ENCODE results near the gene MAGOH. TPM values are rescaled to one million over a fixed set of nuclear protein-coding genes. Genes with fewer than 3 reads are reported as not detected.

Gene MAGOH
- total RNA-seq (ENCODE audit: low replicate concordance): 45.6 and 46.6 TPM in 2 replicates

DNA sequence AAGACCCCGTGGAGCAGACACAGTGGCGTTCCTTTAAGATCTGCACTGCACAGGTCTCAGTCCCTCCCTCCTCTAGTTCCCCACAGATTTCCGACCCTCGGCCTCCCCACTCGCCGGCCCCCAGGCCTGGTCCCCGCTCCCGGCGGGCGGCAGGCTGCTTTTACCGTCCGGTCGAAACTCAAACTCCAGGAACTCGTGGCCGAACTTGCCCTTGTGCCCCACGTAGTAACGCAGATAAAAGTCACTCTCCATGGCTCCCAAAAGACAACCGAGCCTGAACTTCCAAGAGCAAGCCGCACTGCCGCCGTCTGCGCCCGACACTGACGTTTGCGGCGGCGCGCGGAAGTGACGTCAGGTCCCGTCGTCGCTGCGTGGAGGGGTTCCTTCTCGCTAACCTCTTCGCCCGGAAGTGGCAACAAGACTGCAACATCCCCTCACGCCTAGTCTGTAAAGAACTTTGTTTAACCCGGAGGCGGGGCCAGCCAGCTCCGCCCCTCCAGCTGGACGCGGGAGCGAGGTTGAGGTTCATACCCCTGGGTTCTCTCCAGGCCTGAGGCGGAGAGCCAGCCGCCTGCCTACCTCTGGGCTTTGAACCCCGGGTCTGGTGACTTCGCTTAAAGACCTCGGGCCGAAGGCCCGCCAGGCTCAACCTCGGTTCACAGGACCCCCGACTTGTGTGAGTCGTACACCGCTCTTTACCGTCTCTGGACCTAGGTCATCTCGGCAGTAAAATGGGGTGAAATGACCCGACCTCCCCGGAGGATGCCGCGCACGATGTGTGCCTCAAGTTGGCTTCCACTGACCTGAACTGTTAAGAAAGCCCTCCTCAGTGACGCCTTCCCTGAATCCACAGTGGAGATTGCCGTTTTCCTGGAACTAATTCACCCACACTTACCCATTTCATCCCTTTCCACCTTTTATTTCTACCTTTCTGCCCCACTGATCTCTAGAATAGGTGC lies at the start of gene MAGOH:
Gene MAGOH (minus strand): TSS at position 322 of the 959 bp plus-strand sequence. CDS start 70 bp downstream, at position 252.

DNA sequence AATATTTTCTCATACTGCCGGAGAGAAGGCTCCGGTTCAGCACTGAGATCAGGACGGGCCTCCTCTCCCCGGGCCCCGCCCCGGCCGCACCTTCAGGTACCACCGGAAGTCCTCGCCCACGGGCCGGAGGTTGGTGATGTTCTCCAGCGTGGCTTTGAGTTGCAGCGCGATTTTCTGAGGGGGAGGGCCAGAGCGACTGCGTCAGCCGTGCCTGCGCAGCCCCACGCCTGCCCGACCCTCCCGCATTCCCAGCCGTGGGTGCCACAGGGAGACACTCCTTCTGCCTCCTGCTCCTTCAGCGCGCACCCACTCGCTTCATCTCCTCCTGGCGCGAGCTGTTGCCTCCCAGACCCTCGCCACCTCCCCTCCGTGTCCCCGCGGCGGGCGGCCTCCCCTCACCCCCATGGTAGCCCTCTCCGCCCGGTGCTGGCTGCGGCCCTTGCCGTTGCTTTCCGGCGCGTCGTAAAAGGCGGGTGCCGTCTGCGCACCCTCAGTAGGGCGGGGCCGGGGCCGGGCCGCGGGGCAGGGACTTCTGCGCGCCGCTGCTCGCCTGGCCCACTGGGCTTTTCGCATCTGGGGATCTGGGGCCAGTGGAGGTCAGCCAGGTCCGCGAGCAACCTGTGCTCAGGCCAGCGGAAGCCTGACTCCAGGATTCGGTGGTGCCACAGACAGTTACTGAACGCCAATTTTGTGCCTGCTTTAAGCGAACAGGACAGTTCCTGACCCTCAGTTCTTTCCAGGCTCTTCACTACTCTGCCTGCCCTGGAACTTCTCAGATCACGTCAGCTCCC lies 18.0 kb downstream of the MAGOH start, which contains the start of gene CZIB:
Gene CZIB (minus strand): TSS at position 464 of the 791 bp plus-strand sequence. CDS start 59 bp downstream, at position 405.

DNA sequence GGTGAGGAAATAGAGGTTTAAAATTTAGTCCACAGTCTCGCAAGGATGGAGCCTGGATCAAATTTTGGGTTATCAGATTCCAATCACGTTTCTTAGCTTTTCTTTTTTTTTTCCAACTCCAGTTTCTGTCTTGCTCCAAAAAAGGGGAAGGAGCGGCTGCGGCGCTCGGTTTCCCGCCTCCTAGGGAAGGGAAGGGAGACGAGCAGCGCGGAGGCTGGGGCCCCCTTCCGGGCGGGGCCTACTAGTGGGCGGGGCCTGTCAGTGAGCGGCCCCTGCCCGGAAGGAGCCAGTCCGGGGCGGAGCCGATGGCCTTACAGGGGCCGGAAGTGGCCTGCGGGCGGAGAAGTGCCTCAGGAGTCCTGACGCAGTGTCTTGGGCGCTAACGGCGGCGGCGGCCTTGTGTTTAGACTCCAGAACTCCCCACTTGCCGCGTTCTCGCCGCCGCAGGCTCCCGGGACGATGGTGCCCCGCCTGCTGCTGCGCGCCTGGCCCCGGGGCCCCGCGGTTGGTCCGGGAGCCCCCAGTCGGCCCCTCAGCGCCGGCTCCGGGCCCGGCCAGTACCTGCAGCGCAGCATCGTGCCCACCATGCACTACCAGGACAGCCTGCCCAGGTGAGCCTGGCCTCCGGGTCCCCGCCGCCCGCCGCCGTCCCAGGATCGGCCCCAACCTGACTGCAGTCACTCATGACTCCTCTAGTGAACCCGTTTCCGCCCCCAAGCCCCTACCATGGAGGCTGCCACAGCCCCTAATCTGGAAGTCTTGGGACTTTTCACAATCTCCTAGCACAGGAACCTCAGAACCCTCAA lies 41.6 kb downstream of the MAGOH start, which contains the start of gene CPT2:
Gene CPT2 (plus strand): TSS at position 340 of the 806 bp plus-strand sequence. CDS start 120 bp downstream, at position 460.

Other genes with a start within 250 kb of the MAGOH start
- 4.1 and 173 TPM in 2 replicates for gene PODN, start 176.3 kb downstream of the MAGOH start, total RNA-seq (ENCODE audit: low replicate concordance)
- gene SLC1A7, start 95.9 kb downstream of the MAGOH start, total RNA-seq (ENCODE audit: low replicate concordance): 0.23 and 2.6 TPM in 2 replicates
- 6.0 and 11.2 TPM in 2 replicates for gene CPT2, start 41.7 kb downstream of the MAGOH start, total RNA-seq (ENCODE audit: low replicate concordance)
- gene CZIB, start 17.9 kb downstream of the MAGOH start, total RNA-seq (ENCODE audit: low replicate concordance): 44.0 and 55.1 TPM in 2 replicates
- gene LRP8, start 89.6 kb upstream of the MAGOH start, total RNA-seq (ENCODE audit: low replicate concordance): 8.7 and 16.1 TPM in 2 replicates
- not detected in 2 replicates for gene DMRTB1, start 220.9 kb upstream of the MAGOH start, total RNA-seq (ENCODE audit: low replicate concordance)